ENCODE data around the gene SEMA4F. TPM values are rescaled to one million over a fixed set of nuclear protein-coding genes. Genes with fewer than 3 reads are reported as not detected.
"Not testable (repeated sequence)": the region's sequence is repeated elsewhere in the genome, so short reads cannot be mapped to it uniquely, and the experiment has no call there.

Gene SEMA4F
- total and polyA plus RNA-seq, 3 experiments from 2014 or later = 7.8 to 8.5 (median 8.3) TPM

- Mint-ChIP-seq H3K27me3 (peaks cover 0 to 4% of the 10 kb centered on the region in 2 donors), H3K27ac (no peak overlapping the region), H3K36me3 (no peaks in the 10 kb centered on the region), H3K4me3 (no peak overlapping the region), H3K4me1 (no peaks in the 10 kb centered on the region), H3K9me3 (no peaks in the 10 kb centered on the region)
- Histone ChIP-seq H3K9me3 (ENCODE audit: low read length) (no peaks in the 10 kb centered on the region), H3K4me3 (ENCODE audit: low read length) (no peak overlapping the region), H3K27ac (ENCODE audit: low read depth, low read length) (no peak overlapping the region), H3K4me1 (ENCODE audit: insufficient read depth, low read length) (no peaks in the 10 kb centered on the region), H3K27me3 (ENCODE audit: insufficient read depth, low read length, poor library complexity, severe bottlenecking) (no peaks in the 10 kb centered on the region), H3K36me3 (ENCODE audit: insufficient read depth, low read length) (no peaks in the 10 kb centered on the region)
- ChIA-PET POLR2A (no interaction called here), CTCF (no interaction called here)
- no peak for DNase-seq
Measured at GRCh38 chr2:74628538-74629105, 25.4 kb upstream of the SEMA4F start.

GRCh38 chr2:74630454-74630853 lies 23.6 kb upstream of the SEMA4F start:
- CTCF ChIA-PET = not testable (repeated sequence)

GRCh38 chr2:74632209-74632938 lies 21.7 kb upstream of the SEMA4F start:
- H3K27ac Mint-ChIP-seq = peak overlapping the region in 1 of 8 donors; percentile 49
- H3K4me1 Mint-ChIP-seq = no peaks in the 10 kb centered on the region
- H3K4me1 ChIP-seq (ENCODE audit: insufficient read depth, low read length) = no peaks in the 10 kb centered on the region
- H3K27me3 ChIP-seq (ENCODE audit: insufficient read depth, low read length, poor library complexity, severe bottlenecking) = no peaks in the 10 kb centered on the region
- H3K4me3 ChIP-seq (ENCODE audit: low read length) = no peak overlapping the region
- H3K36me3 Mint-ChIP-seq = no peaks in the 10 kb centered on the region
- H3K9me3 ChIP-seq (ENCODE audit: low read length) = no peaks in the 10 kb centered on the region
- H3K4me3 Mint-ChIP-seq = no peak overlapping the region
- POLR2A ChIA-PET = no interaction called here
- CTCF ChIA-PET = interaction anchor here (1.4 kb wide), 1 partner anchor 12 kb away, joined by 3 read pairs; no protein-coding TSS in a partner anchor
- peaks cover 13 to 15% of the 10 kb centered on the region in 2 donors for H3K27me3 Mint-ChIP-seq
- no peaks in the 10 kb centered on the region for H3K9me3 Mint-ChIP-seq
- no peaks in the 10 kb centered on the region for H3K36me3 ChIP-seq (ENCODE audit: insufficient read depth, low read length)
- no peak overlapping the region for H3K27ac ChIP-seq (ENCODE audit: low read depth, low read length)
- DNase-seq = no peak

More at GRCh38 chr2:74630454-74630853, 23.6 kb upstream of the SEMA4F start:
- H3K4me3 ChIP-seq (ENCODE audit: low read length); H3K27ac Mint-ChIP-seq; H3K4me1 ChIP-seq (ENCODE audit: insufficient read depth, low read length); H3K36me3 Mint-ChIP-seq; POLR2A ChIA-PET; H3K27ac ChIP-seq (ENCODE audit: low read depth, low read length); H3K27me3 ChIP-seq (ENCODE audit: insufficient read depth, low read length, poor library complexity, severe bottlenecking); H3K9me3 Mint-ChIP-seq; DNase-seq; H3K4me1 Mint-ChIP-seq; H3K4me3 Mint-ChIP-seq; H3K36me3 ChIP-seq (ENCODE audit: insufficient read depth, low read length); H3K9me3 ChIP-seq (ENCODE audit: low read length); H3K27me3 Mint-ChIP-seq: not testable (repeated sequence)

GRCh38 chr2:74632939-74633312 lies 21.1 kb upstream of the SEMA4F start:
- no peak overlapping the region for H3K27ac ChIP-seq (ENCODE audit: low read depth, low read length)
- no peaks in the 10 kb centered on the region for H3K36me3 ChIP-seq (ENCODE audit: insufficient read depth, low read length)
- H3K27me3 ChIP-seq (ENCODE audit: insufficient read depth, low read length, poor library complexity, severe bottlenecking) = no peaks in the 10 kb centered on the region
- H3K27ac Mint-ChIP-seq = no peak overlapping the region
- no peaks in the 10 kb centered on the region for H3K4me1 Mint-ChIP-seq
- no peak overlapping the region for H3K4me3 Mint-ChIP-seq
- no peak for DNase-seq
- no peaks in the 10 kb centered on the region for H3K9me3 Mint-ChIP-seq
- H3K36me3 Mint-ChIP-seq = no peaks in the 10 kb centered on the region
- ChIA-PET POLR2A (no interaction called here), CTCF (interaction anchor here (1.4 kb wide), 1 partner anchor 11 kb away, joined by 3 read pairs; no protein-coding TSS in a partner anchor)
- no peak overlapping the region for H3K4me3 ChIP-seq (ENCODE audit: low read length)
- no peaks in the 10 kb centered on the region for H3K4me1 ChIP-seq (ENCODE audit: insufficient read depth, low read length)
- H3K27me3 Mint-ChIP-seq = peaks cover 15 to 17% of the 10 kb centered on the region in 2 donors
- no peaks in the 10 kb centered on the region for H3K9me3 ChIP-seq (ENCODE audit: low read length)

- ChIA-PET POLR2A (no interaction called here), CTCF (no interaction called here)
- peaks cover 6% of the 10 kb centered on the region for H3K27me3 ChIP-seq (ENCODE audit: insufficient read depth, low read length, poor library complexity, severe bottlenecking)
- peaks cover 13 to 54% of the 10 kb centered on the region in 2 donors for H3K27me3 Mint-ChIP-seq
- H3K36me3 Mint-ChIP-seq = no peaks in the 10 kb centered on the region
- H3K4me3 Mint-ChIP-seq = no peak overlapping the region
- H3K27ac Mint-ChIP-seq = no peak overlapping the region
- H3K9me3 Mint-ChIP-seq = no peaks in the 10 kb centered on the region
- H3K4me1 ChIP-seq (ENCODE audit: insufficient read depth, low read length) = no peaks in the 10 kb centered on the region
- no peak for DNase-seq
- no peak overlapping the region for H3K27ac ChIP-seq (ENCODE audit: low read depth, low read length)
- no peaks in the 10 kb centered on the region for H3K9me3 ChIP-seq (ENCODE audit: low read length)
- H3K4me3 ChIP-seq (ENCODE audit: low read length) = no peak overlapping the region
- H3K36me3 ChIP-seq (ENCODE audit: insufficient read depth, low read length) = no peaks in the 10 kb centered on the region
- H3K4me1 Mint-ChIP-seq = no peaks in the 10 kb centered on the region
Measured at GRCh38 chr2:74639550-74639949, 14.5 kb upstream of the SEMA4F start.

GRCh38 chr2:74645344-74645743 lies 8.7 kb upstream of the SEMA4F start:
- Mint-ChIP-seq H3K4me3 (no peak overlapping the region), H3K27me3 (peaks cover 10 to 51% of the 10 kb centered on the region in 2 donors), H3K9me3 (peaks cover 0 to 3% (median 0%) of the 10 kb centered on the region in 5 donors), H3K36me3 (peaks cover 0 to 5% (median 4%) of the 10 kb centered on the region in 3 donors), H3K4me1 (peaks cover 3 to 4% (median 4%) of the 10 kb centered on the region in 3 donors), H3K27ac (no peak overlapping the region)
- H3K4me3 ChIP-seq (ENCODE audit: low read length) = no peak overlapping the region
- ChIA-PET CTCF (interaction anchor here (0.6 to 1.1 kb wide), 2 partner anchors 9 to 165 kb away, joined by 3 to 4 read pairs; partner anchors contain the start of gene SEMA4F), POLR2A (no interaction called here)
- H3K27ac ChIP-seq (ENCODE audit: low read depth, low read length) = no peak overlapping the region
- peaks cover 6% of the 10 kb centered on the region for H3K27me3 ChIP-seq (ENCODE audit: insufficient read depth, low read length, poor library complexity, severe bottlenecking)
- H3K4me1 ChIP-seq (ENCODE audit: insufficient read depth, low read length) = no peaks in the 10 kb centered on the region
- H3K9me3 ChIP-seq (ENCODE audit: low read length) = no peaks in the 10 kb centered on the region
- H3K36me3 ChIP-seq (ENCODE audit: insufficient read depth, low read length) = no peaks in the 10 kb centered on the region
- DNase-seq = no peak

GRCh38 chr2:74646201-74646600 lies 7.8 kb upstream of the SEMA4F start:
- no peak for DNase-seq
- H3K4me3 Mint-ChIP-seq = peak overlapping the region in 1 of 7 donors; percentile 38
- H3K9me3 Mint-ChIP-seq = peaks cover 0 to 3% (median 0%) of the 10 kb centered on the region in 5 donors
- peaks cover 10 to 44% of the 10 kb centered on the region in 2 donors for H3K27me3 Mint-ChIP-seq
- POLR2A ChIA-PET = no interaction called here
- H3K36me3 Mint-ChIP-seq = peaks cover 0 to 5% (median 4%) of the 10 kb centered on the region in 3 donors
- no peaks in the 10 kb centered on the region for H3K36me3 ChIP-seq (ENCODE audit: insufficient read depth, low read length)
- peaks cover under 1% of the 10 kb centered on the region for H3K27me3 ChIP-seq (ENCODE audit: insufficient read depth, low read length, poor library complexity, severe bottlenecking)
- H3K4me1 ChIP-seq (ENCODE audit: insufficient read depth, low read length) = no peaks in the 10 kb centered on the region
- no peak overlapping the region for H3K27ac ChIP-seq (ENCODE audit: low read depth, low read length)
- H3K4me3 ChIP-seq (ENCODE audit: low read length) = no peak overlapping the region
- no peak overlapping the region for H3K27ac Mint-ChIP-seq
- H3K4me1 Mint-ChIP-seq = peaks cover 3 to 4% (median 4%) of the 10 kb centered on the region in 3 donors
- CTCF ChIA-PET = interaction anchor here (1.1 kb wide), 1 partner anchor 8 kb away, joined by 4 read pairs; the partner anchor contains the start of gene SEMA4F
- no peaks in the 10 kb centered on the region for H3K9me3 ChIP-seq (ENCODE audit: low read length)

- Histone ChIP-seq H3K36me3 (ENCODE audit: insufficient read depth, low read length) (no peaks in the 10 kb centered on the region), H3K27ac (ENCODE audit: low read depth, low read length) (no peak overlapping the region), H3K4me1 (ENCODE audit: insufficient read depth, low read length) (no peaks in the 10 kb centered on the region), H3K27me3 (ENCODE audit: insufficient read depth, low read length, poor library complexity, severe bottlenecking) (no peaks in the 10 kb centered on the region), H3K9me3 (ENCODE audit: low read length) (no peaks in the 10 kb centered on the region), H3K4me3 (ENCODE audit: low read length) (no peak overlapping the region)
- H3K27ac Mint-ChIP-seq = no peak overlapping the region
- peaks cover 3 to 4% (median 4%) of the 10 kb centered on the region in 3 donors for H3K4me1 Mint-ChIP-seq
- CTCF ChIA-PET = no interaction called here
- DNase-seq = no peak
- peaks cover 0 to 5% (median 4%) of the 10 kb centered on the region in 3 donors for H3K36me3 Mint-ChIP-seq
- H3K9me3 Mint-ChIP-seq = peaks cover 0 to 3% (median 0%) of the 10 kb centered on the region in 5 donors
- H3K4me3 Mint-ChIP-seq = no peak overlapping the region
- peaks cover 10 to 41% of the 10 kb centered on the region in 2 donors for H3K27me3 Mint-ChIP-seq
- POLR2A ChIA-PET = no interaction called here
Measured at GRCh38 chr2:74646834-74647482, 7.1 kb upstream of the SEMA4F start.
